SK-N-SH treated with all-trans-retinoic acid at 6 μM for 48 hours (cell line): ENCODE data around the gene CACNA1C.

Experiments
- ATAC-seq: fragments of 200-7000 bp; cut with Tn5 transposase; 3 replicates; pipeline ENCODE4 v1.9.1; 2020; ENCODE audit warnings: mild to moderate bottlenecking, moderate library complexity
- BACH2 ChIP-seq: fragments of 250-450 bp; sonication (Bioruptor Pico); IDR thresholded peaks from 2 replicates; pipeline ENCODE4 v1.9.0; 2021; ENCODE audit warnings: mild to moderate bottlenecking, borderline replicate concordance
- CREB5 ChIP-seq: fragments of 250-450 bp; sonication (Bioruptor Pico); IDR thresholded peaks from 2 replicates; pipeline ENCODE4 v1.5.1; 2020; ENCODE audit warnings: low read depth, mild to moderate bottlenecking, moderate library complexity
- CSDC2 ChIP-seq: fragments of 250-450 bp; sonication (Bioruptor Pico); IDR thresholded peaks from 2 replicates; pipeline ENCODE4 v1.5.0; 2020; ENCODE audit warnings: mild to moderate bottlenecking, moderate library complexity
- CSRNP3 ChIP-seq: fragments of 250-450 bp; sonication (Bioruptor Pico); IDR thresholded peaks from 2 replicates; pipeline ENCODE4 v1.5.1; 2021; ENCODE audit warnings: mild to moderate bottlenecking, moderate library complexity
- ESRRG ChIP-seq: fragments of 250-450 bp; sonication (Bioruptor Pico); IDR thresholded peaks from 2 replicates; pipeline ENCODE4 v1.6.1; 2021; ENCODE audit warnings: mild to moderate bottlenecking
- GLIS3 ChIP-seq: fragments of 250-450 bp; sonication (Bioruptor Pico); IDR thresholded peaks from 2 replicates; pipeline ENCODE4 v1.5.0; 2020; ENCODE audit warnings: mild to moderate bottlenecking, moderate library complexity
- ISL1 ChIP-seq: fragments of 250-450 bp; sonication (Bioruptor Pico); IDR thresholded peaks from 2 replicates; pipeline ENCODE4 v2.1.2; 2022; ENCODE audit warnings: mild to moderate bottlenecking, moderate library complexity
- OSR1 ChIP-seq: fragments of 250-450 bp; sonication (Bioruptor Pico); IDR thresholded peaks from 2 replicates; pipeline ENCODE4 v1.8.0; 2022; ENCODE audit warnings: moderate library complexity, mild to moderate bottlenecking, inconsistent platforms
- POU6F1 ChIP-seq: fragments of 250-450 bp; sonication (Bioruptor Pico); IDR thresholded peaks from 2 replicates; pipeline ENCODE4 v1.8.0; 2021; ENCODE audit warnings: low read depth, mild to moderate bottlenecking, moderate library complexity, borderline replicate concordance
- PPARA ChIP-seq: fragments of 250-450 bp; sonication (Bioruptor Pico); IDR thresholded peaks from 2 replicates; pipeline ENCODE4 v1.5.0; 2020; ENCODE audit warnings: mild to moderate bottlenecking, borderline replicate concordance
- RARB ChIP-seq: fragments of 250-450 bp; sonication (Bioruptor Pico); IDR thresholded peaks from 2 replicates; pipeline ENCODE4 v1.8.0; 2021; ENCODE audit warnings: mild to moderate bottlenecking, moderate library complexity
- SNAI2 ChIP-seq: fragments of 250-450 bp; sonication (Bioruptor Pico); IDR thresholded peaks from 2 replicates; pipeline ENCODE4 v1.5.0; 2020; ENCODE audit warnings: mild to moderate bottlenecking, moderate library complexity
- TCF4 ChIP-seq: fragments of 250-450 bp; sonication (Bioruptor Pico); IDR thresholded peaks from 2 replicates; pipeline ENCODE4 v1.8.0; 2021; ENCODE audit warnings: mild to moderate bottlenecking, moderate library complexity, borderline replicate concordance
- TOX ChIP-seq: fragments of 250-450 bp; sonication (Bioruptor Pico); IDR thresholded peaks from 2 replicates; pipeline ENCODE4 v1.8.0; 2021; ENCODE audit warnings: mild to moderate bottlenecking, moderate library complexity, borderline replicate concordance
- TSHZ2 ChIP-seq: fragments of 250-450 bp; sonication (Bioruptor Pico); IDR thresholded peaks from 2 replicates; pipeline ENCODE4 v1.5.0; 2020; ENCODE audit warnings: mild to moderate bottlenecking, moderate library complexity
- ZC3H10 ChIP-seq: fragments of 250-450 bp; sonication (Bioruptor Pico); IDR thresholded peaks from 2 replicates; pipeline ENCODE4 v1.5.1; 2021; ENCODE audit warnings: mild to moderate bottlenecking, moderate library complexity
- ZFP3 ChIP-seq: fragments of 250-450 bp; sonication (Bioruptor Pico); IDR thresholded peaks from 2 replicates; pipeline ENCODE4 v1.5.0; 2020; ENCODE audit warnings: mild to moderate bottlenecking, moderate library complexity
- ZFP30 ChIP-seq: fragments of 450-650 bp; formaldehyde crosslinking; IDR thresholded peaks from 2 replicates; pipeline ENCODE4 v1.5.0; 2022; ENCODE audit warnings: mild to moderate bottlenecking, moderate library complexity
- ZNF70 ChIP-seq: fragments of 450-650 bp; formaldehyde crosslinking; IDR thresholded peaks from 2 replicates; pipeline ENCODE4 v1.5.0; 2020; ENCODE audit warnings: mild to moderate bottlenecking, moderate library complexity
- TF ChIP-seq, protein P1 (sequence below): fragments of 250-450 bp; sonication (Bioruptor Pico); IDR thresholded peaks from 2 replicates; pipeline ENCODE4 v1.8.0; 2020; ENCODE audit warnings: mild to moderate bottlenecking, moderate library complexity, borderline replicate concordance

The CACNA1C gene

GRCh38 chr12:2258025-2258424, 205.2 kb downstream of the CACNA1C start:
- ATAC-seq, result no peak
- no peak for TF ChIP-seq ZC3H10

GRCh38 chr12:2259369-2259768, 206.6 kb downstream of the CACNA1C start:
- ATAC-seq, result peak; percentile 24; the same call in 2 of the 3 replicates
- TF ChIP-seq OSR1 (CRISPR knock-in tag) (no peak), TSHZ2 (no peak), RARB (CRISPR knock-in tag) (no peak), ESRRG (CRISPR knock-in tag) (no peak), ISL1 (CRISPR knock-in tag) (no peak), BACH2 (CRISPR knock-in tag) (no peak), CREB5 (no peak), CSDC2 (CRISPR knock-in tag) (no peak), CSRNP3 (no peak), GLIS3 (no peak), ZFP3 (CRISPR knock-in tag) (no peak), SNAI2 (no peak), ZNF70 (CRISPR knock-in tag) (no peak)

GRCh38 chr12:2260441-2260840, 207.7 kb downstream of the CACNA1C start:
- TF ChIP-seq ESRRG (CRISPR knock-in tag), result no peak
- TF ChIP-seq ZC3H10, result no peak
- no peak for TF ChIP-seq CREB5
- no peak for TF ChIP-seq RARB (CRISPR knock-in tag)
- no peak for TF ChIP-seq ZFP3 (CRISPR knock-in tag)
- TF ChIP-seq, protein P1, sequence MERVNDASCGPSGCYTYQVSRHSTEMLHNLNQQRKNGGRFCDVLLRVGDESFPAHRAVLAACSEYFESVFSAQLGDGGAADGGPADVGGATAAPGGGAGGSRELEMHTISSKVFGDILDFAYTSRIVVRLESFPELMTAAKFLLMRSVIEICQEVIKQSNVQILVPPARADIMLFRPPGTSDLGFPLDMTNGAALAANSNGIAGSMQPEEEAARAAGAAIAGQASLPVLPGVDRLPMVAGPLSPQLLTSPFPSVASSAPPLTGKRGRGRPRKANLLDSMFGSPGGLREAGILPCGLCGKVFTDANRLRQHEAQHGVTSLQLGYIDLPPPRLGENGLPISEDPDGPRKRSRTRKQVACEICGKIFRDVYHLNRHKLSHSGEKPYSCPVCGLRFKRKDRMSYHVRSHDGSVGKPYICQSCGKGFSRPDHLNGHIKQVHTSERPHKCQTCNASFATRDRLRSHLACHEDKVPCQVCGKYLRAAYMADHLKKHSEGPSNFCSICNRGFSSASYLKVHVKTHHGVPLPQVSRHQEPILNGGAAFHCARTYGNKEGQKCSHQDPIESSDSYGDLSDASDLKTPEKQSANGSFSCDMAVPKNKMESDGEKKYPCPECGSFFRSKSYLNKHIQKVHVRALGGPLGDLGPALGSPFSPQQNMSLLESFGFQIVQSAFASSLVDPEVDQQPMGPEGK (CRISPR knock-in tag), result no peak
- TF ChIP-seq TCF4 (CRISPR knock-in tag), result no peak
- TF ChIP-seq ZNF70 (CRISPR knock-in tag), result no peak
- no peak for ATAC-seq

DNA sequence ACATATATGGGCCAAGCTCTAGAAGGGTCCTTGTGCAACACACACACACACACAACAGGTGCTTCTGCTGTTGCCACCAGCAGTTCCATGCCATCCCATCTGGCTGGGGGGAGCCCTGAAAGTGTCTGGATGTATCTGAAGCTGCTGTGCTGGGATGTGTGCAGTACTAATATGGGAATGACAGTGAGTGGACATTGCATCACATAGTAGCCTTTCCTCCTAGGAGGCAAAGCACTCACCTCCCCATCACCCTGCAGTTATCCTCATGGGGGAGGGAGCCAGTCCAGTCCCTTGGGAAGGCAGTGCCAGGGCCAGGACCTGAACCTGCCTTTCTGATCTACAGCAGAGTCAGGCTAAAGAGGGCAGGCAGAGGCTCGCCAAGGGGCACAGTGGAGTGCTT, 208.9 kb downstream of the CACNA1C start:
- no peak for ATAC-seq
- no peak for TF ChIP-seq TCF4 (CRISPR knock-in tag)
- TF ChIP-seq BACH2 (CRISPR knock-in tag), result no peak
- no peak for TF ChIP-seq ZFP30 (CRISPR knock-in tag)
- TF ChIP-seq PPARA, result no peak
- TF ChIP-seq TOX (CRISPR knock-in tag), result no peak
- no peak for TF ChIP-seq POU6F1 (CRISPR knock-in tag)
- TF ChIP-seq TSHZ2, result no peak
- no peak for TF ChIP-seq ISL1 (CRISPR knock-in tag)
- no peak for TF ChIP-seq CREB5
